ENCODE results near the gene TK1. TPM values are rescaled to one million over a fixed set of nuclear protein-coding genes. Genes with fewer than 3 reads are reported as not detected.

Gene TK1
- total RNA-seq, 1 donor from 2014 or later, result 3.8 TPM

- no peak overlapping the region for H3K27ac Mint-ChIP-seq
- intact Hi-C loops (cut with micrococcal nuclease), result no loop called here
- H3K9me3 Mint-ChIP-seq, result no peaks in the 10 kb centered on the region
- peaks cover 8% of the 10 kb centered on the region for H3K4me1 Mint-ChIP-seq
- H3K36me3 Mint-ChIP-seq (ENCODE audit: low read depth), result peaks cover 19% of the 10 kb centered on the region
- no peak overlapping the region for H3K4me3 Mint-ChIP-seq
- POLR2A ChIA-PET, result interaction anchor here (0.7 kb wide), 1 partner anchor 12 kb away, joined by 3 read pairs; no protein-coding TSS in a partner anchor
- no peaks in the 10 kb centered on the region for H3K27me3 Mint-ChIP-seq
- CTCF ChIA-PET, result no interaction called here
- ATAC-seq (ENCODE audit: low read depth) (no peak), DNase-seq (no peak)
- TF ChIP-seq CTCF (IDR thresholded peaks at IDR 0.05), result no peak
Observed at GRCh38 chr17:78200451-78200850, 13.6 kb upstream of the TK1 start.

GRCh38 chr17:78197147-78197832, 10.4 kb upstream of the TK1 start:
- H3K4me1 Mint-ChIP-seq, result peaks cover 17% of the 10 kb centered on the region
- intact Hi-C loops (cut with micrococcal nuclease), result no loop called here
- CTCF ChIA-PET, result no interaction called here
- no peak for DNase-seq
- no peak overlapping the region for H3K4me3 Mint-ChIP-seq
- no peak for TF ChIP-seq CTCF (IDR thresholded peaks at IDR 0.05)
- no peaks in the 10 kb centered on the region for H3K27me3 Mint-ChIP-seq
- no peak for ATAC-seq (ENCODE audit: low read depth)
- H3K27ac Mint-ChIP-seq, result no peak overlapping the region
- H3K36me3 Mint-ChIP-seq (ENCODE audit: low read depth), result peaks cover 19% of the 10 kb centered on the region
- POLR2A ChIA-PET, result interaction anchor here (1.0 to 1.1 kb wide), 2 partner anchors 21 to 30 kb away, joined by 3 to 8 read pairs; no protein-coding TSS in a partner anchor
- H3K9me3 Mint-ChIP-seq, result no peaks in the 10 kb centered on the region

GRCh38 chr17:78196716-78197115, 9.9 kb upstream of the TK1 start:
- no peak for ATAC-seq (ENCODE audit: low read depth)
- peaks cover 19% of the 10 kb centered on the region for H3K36me3 Mint-ChIP-seq (ENCODE audit: low read depth)
- no peaks in the 10 kb centered on the region for H3K27me3 Mint-ChIP-seq
- H3K9me3 Mint-ChIP-seq, result no peaks in the 10 kb centered on the region
- no peak for DNase-seq
- POLR2A ChIA-PET, result interaction anchor here (0.7 to 1.1 kb wide), 3 partner anchors 20 to 1690 kb away, joined by 3 to 8 read pairs (median 3); no protein-coding TSS in a partner anchor
- H3K4me1 Mint-ChIP-seq, result peaks cover 17% of the 10 kb centered on the region
- H3K4me3 Mint-ChIP-seq, result no peak overlapping the region
- no peak for TF ChIP-seq CTCF (IDR thresholded peaks at IDR 0.05)
- H3K27ac Mint-ChIP-seq, result no peak overlapping the region
- CTCF ChIA-PET, result no interaction called here
- intact Hi-C loops (cut with micrococcal nuclease), result no loop called here

- ChIA-PET CTCF (interaction anchor here (0.8 to 2.1 kb wide), 6 partner anchors 8 to 101 kb away, joined by 3 to 9 read pairs (median 4); no protein-coding TSS in a partner anchor), POLR2A (interaction anchor here (0.5 to 33.1 kb wide), 5 partner anchors 10 to 70 kb away, joined by 3 to 2404 read pairs (median 3); partner anchors contain the start of genes C17orf99, SYNGR2, TMC6 and TMC8)
- peaks cover 23% of the 10 kb centered on the region for H3K4me1 Mint-ChIP-seq
- DNase-seq, result no peak
- no peak for ATAC-seq (ENCODE audit: low read depth)
- peak overlapping the region; percentile 57 for H3K4me3 Mint-ChIP-seq
- H3K27ac Mint-ChIP-seq, result peak overlapping the region; percentile 54
- no peak for TF ChIP-seq CTCF (IDR thresholded peaks at IDR 0.05)
- no peaks in the 10 kb centered on the region for H3K27me3 Mint-ChIP-seq
- peaks cover under 1% of the 10 kb centered on the region for H3K36me3 Mint-ChIP-seq (ENCODE audit: low read depth)
- no peaks in the 10 kb centered on the region for H3K9me3 Mint-ChIP-seq
- intact Hi-C loops (cut with micrococcal nuclease), result loop anchor here (2.0 kb wide), 1 partner anchor 73 kb away; no protein-coding TSS in a partner anchor
Observed at GRCh38 chr17:78185981-78186691, 716 bp downstream of the TK1 start.

- Mint-ChIP-seq H3K36me3 (ENCODE audit: low read depth) (no peaks in the 10 kb centered on the region), H3K4me3 (no peak overlapping the region), H3K4me1 (peaks cover 31% of the 10 kb centered on the region), H3K27me3 (no peaks in the 10 kb centered on the region), H3K27ac (peak overlapping the region; percentile 46), H3K9me3 (no peaks in the 10 kb centered on the region)
- ChIA-PET CTCF (no interaction called here), POLR2A (interaction anchor here (2.4 to 33.1 kb wide), 3 partner anchors 9 to 44 kb away, joined by 7 to 2404 read pairs (median 42); partner anchors contain the start of genes C17orf99, TMC6 and TMC8)
- intact Hi-C loops (cut with micrococcal nuclease), result no loop called here
- no peak for DNase-seq
- TF ChIP-seq CTCF (IDR thresholded peaks at IDR 0.05), result no peak
- no peak for ATAC-seq (ENCODE audit: low read depth)
Observed at GRCh38 chr17:78184868-78185267, 2.0 kb downstream of the TK1 start.
